HEK293 (cell line): Measurements from ENCODE around the gene CMIP.

Source experiments
- CTCF ChIA-PET: fragments of 350-600 bp; formaldehyde crosslinking; extraction: SDS; loops from one replicate; lab custom pipeline; 2021; ENCODE audit warnings: antibody characterized with exemption; lab: Yijun Ruan, JAX
- POLR2A ChIA-PET: fragments of 300-600 bp; formaldehyde crosslinking; extraction: SDS; loops from one replicate; lab custom pipeline; 2020; ENCODE audit warnings: antibody characterized with exemption, inconsistent platforms; lab: Yijun Ruan, JAX
- H3K27ac ChIP-seq: fragments of 200-500 bp; sonication (Bioruptor generic); 2 replicates; pipeline ENCODE4 v1.5.1; 2014; ENCODE audit warnings: low read depth, low read length, control low read depth, inconsistent platforms; ENCODE audit errors: extremely low read depth
- H3K36me3 ChIP-seq, 2 experiments: fragments of 200-500 bp in 1 of 2; sonication (Bioruptor generic) in 1 of 2; 1 replicate in 1 of 2; 2 replicates in 1 of 2; pipeline ENCODE4 v1.5.1; 2014 to 2017; ENCODE audit warnings: inconsistent platforms in 2 of 2, low read length in 2 of 2; ENCODE audit not compliant: control insufficient read depth in 2 of 2, insufficient read depth in 1 of 2
- H3K4me1 ChIP-seq: fragments of 200-500 bp; sonication (Bioruptor generic); 2 replicates; pipeline ENCODE4 v1.5.1; 2014; ENCODE audit warnings: mild to moderate bottlenecking, low read length, inconsistent platforms; ENCODE audit not compliant: control insufficient read depth, insufficient read depth
- H3K4me3 ChIP-seq: 2 replicates; pipeline ENCODE4 v1.5.1; 2011; ENCODE audit warnings: low read depth, mild to moderate bottlenecking, control low read depth, low read length, moderate library complexity
- H3K9me3 ChIP-seq: fragments of 200-500 bp; sonication (Bioruptor generic); 2 replicates; pipeline ENCODE4 v1.5.1; 2014; ENCODE audit warnings: low read depth, low read length, inconsistent platforms; ENCODE audit not compliant: control insufficient read depth, insufficient read depth
- BCL6B ChIP-seq: fragments of 450-650 bp; formaldehyde crosslinking; IDR thresholded peaks from 2 replicates; pipeline ENCODE4 v1.5.1; 2017; ENCODE audit warnings: missing biosample characterization, missing genetic modification characterization
- GLIS2 ChIP-seq: fragments of 450-650 bp; formaldehyde crosslinking; IDR thresholded peaks from 2 replicates; pipeline ENCODE4 v1.5.1; 2016; ENCODE audit warnings: missing biosample characterization, missing genetic modification characterization
- KLF1 ChIP-seq: fragments of 450-650 bp; formaldehyde crosslinking; IDR thresholded peaks from 2 replicates; pipeline ENCODE4 v1.5.1; 2016; ENCODE audit warnings: missing biosample characterization, missing genetic modification characterization
- KLF17 ChIP-seq: fragments of 450-650 bp; formaldehyde crosslinking; IDR thresholded peaks from 2 replicates; pipeline ENCODE4 v1.5.1; 2016; ENCODE audit warnings: missing biosample characterization, missing genetic modification characterization
- OVOL3 ChIP-seq: fragments of 450-650 bp; formaldehyde crosslinking; IDR thresholded peaks from 2 replicates; pipeline ENCODE4 v1.5.1; 2016; ENCODE audit warnings: missing biosample characterization, missing genetic modification characterization
- RBAK ChIP-seq: fragments of 450-650 bp; formaldehyde crosslinking; IDR thresholded peaks from 2 replicates; pipeline ENCODE4 v1.5.1; 2016; ENCODE audit warnings: missing biosample characterization, missing genetic modification characterization
- SP3 ChIP-seq: fragments of 450-650 bp; formaldehyde crosslinking; IDR thresholded peaks from 2 replicates; pipeline ENCODE4 v1.5.1; 2016; ENCODE audit warnings: missing biosample characterization, missing genetic modification characterization
- TSHZ1 ChIP-seq: fragments of 450-650 bp; formaldehyde crosslinking; IDR thresholded peaks from 2 replicates; pipeline ENCODE4 v1.5.1; 2016; ENCODE audit warnings: missing biosample characterization, missing genetic modification characterization, borderline replicate concordance
- WT1 ChIP-seq: fragments of 450-650 bp; formaldehyde crosslinking; IDR thresholded peaks from 2 replicates; pipeline ENCODE4 v1.5.1; 2016; ENCODE audit warnings: missing biosample characterization, missing genetic modification characterization
- ZBTB1 ChIP-seq: fragments of 450-650 bp; formaldehyde crosslinking; IDR thresholded peaks from 2 replicates; pipeline ENCODE4 v1.5.1; 2016; ENCODE audit warnings: missing biosample characterization, missing genetic modification characterization
- ZFP41 ChIP-seq: fragments of 450-650 bp; formaldehyde crosslinking; IDR thresholded peaks from 2 replicates; pipeline ENCODE4 v1.5.1; 2016; ENCODE audit warnings: missing biosample characterization, missing genetic modification characterization, borderline replicate concordance
- ZNF148 ChIP-seq: fragments of 450-650 bp; formaldehyde crosslinking; IDR thresholded peaks from 2 replicates; pipeline ENCODE4 v1.5.0; 2017; ENCODE audit warnings: missing biosample characterization, missing genetic modification characterization, borderline replicate concordance
- ZNF155 ChIP-seq: fragments of 450-650 bp; formaldehyde crosslinking; IDR thresholded peaks from 2 replicates; pipeline ENCODE4 v1.5.1; 2016; ENCODE audit warnings: missing biosample characterization, missing genetic modification characterization
- ZNF214 ChIP-seq: fragments of 450-650 bp; formaldehyde crosslinking; IDR thresholded peaks from 2 replicates; pipeline ENCODE4 v1.5.1; 2017; ENCODE audit warnings: missing biosample characterization, mild to moderate bottlenecking, missing genetic modification characterization, borderline replicate concordance
- ZNF324 ChIP-seq: fragments of 450-650 bp; formaldehyde crosslinking; IDR thresholded peaks from 2 replicates; pipeline ENCODE4 v1.5.1; 2016; ENCODE audit warnings: missing biosample characterization, missing genetic modification characterization
- ZNF362 ChIP-seq: fragments of 450-650 bp; formaldehyde crosslinking; IDR thresholded peaks from 2 replicates; pipeline ENCODE4 v1.5.1; 2016; ENCODE audit warnings: missing biosample characterization, missing genetic modification characterization
- ZNF426 ChIP-seq: fragments of 450-650 bp; formaldehyde crosslinking; IDR thresholded peaks from 2 replicates; pipeline ENCODE4 v1.5.1; 2017; ENCODE audit warnings: missing biosample characterization, missing genetic modification characterization, mild to moderate bottlenecking, inconsistent platforms, moderate library complexity
- ZNF433 ChIP-seq: fragments of 450-650 bp; formaldehyde crosslinking; IDR thresholded peaks from 2 replicates; pipeline ENCODE4 v1.5.1; 2016; ENCODE audit warnings: missing biosample characterization, missing genetic modification characterization, low read depth
- ZNF529 ChIP-seq: fragments of 450-650 bp; formaldehyde crosslinking; IDR thresholded peaks from 2 replicates; pipeline ENCODE4 v1.5.1; 2017; ENCODE audit warnings: missing genetic modification characterization, missing biosample characterization; ENCODE audit not compliant: insufficient replicate concordance
- ZNF660 ChIP-seq: fragments of 450-650 bp; IDR thresholded peaks from 2 replicates; pipeline ENCODE4 v1.5.1; 2018; ENCODE audit warnings: missing biosample characterization, mild to moderate bottlenecking, missing genetic modification characterization

CMIP gene

GRCh38 chr16:81488687-81489411, 44.2 kb downstream of the CMIP start (continued):
- TF ChIP-seq ZNF529 (tag by site-specific recombination), result no peak
- TF ChIP-seq ZNF155 (tag by site-specific recombination), result no peak
- TF ChIP-seq KLF1 (tag by site-specific recombination), result no peak

- Histone ChIP-seq H3K4me1 (peaks cover 3% of the 10 kb centered on the region; the same call in 1 of the 2 replicates), H3K27ac (no peak overlapping the region), H3K4me3 (no peak overlapping the region), H3K36me3 (no peaks in the 10 kb centered on the region), H3K9me3 (no peaks in the 10 kb centered on the region)
- ChIA-PET POLR2A (no interaction called here), CTCF (interaction anchor here (0.7 kb wide), 1 partner anchor 138 kb away, joined by 3 read pairs; no protein-coding TSS in a partner anchor)
- no peak for TF ChIP-seq WT1 (tag by site-specific recombination)
- TF ChIP-seq ZNF362, result no peak
- no peak for TF ChIP-seq ZBTB1 (tag by site-specific recombination)
- TF ChIP-seq ZNF214, result no peak
- TF ChIP-seq ZNF660 (tag by site-specific recombination), result no peak
- TF ChIP-seq ZNF324 (tag by site-specific recombination), result no peak
- TF ChIP-seq ZNF426 (tag by site-specific recombination), result no peak
- TF ChIP-seq OVOL3 (tag by site-specific recombination), result no peak
- no peak for TF ChIP-seq TSHZ1 (tag by site-specific recombination)
- TF ChIP-seq GLIS2, result no peak
- no peak for TF ChIP-seq BCL6B (tag by site-specific recombination)
- TF ChIP-seq SP3 (tag by site-specific recombination), result no peak
- no peak for TF ChIP-seq ZNF148 (tag by site-specific recombination)
- TF ChIP-seq RBAK, result no peak
- TF ChIP-seq ZFP41, result no peak
- TF ChIP-seq ZNF433 (tag by site-specific recombination), result no peak
- TF ChIP-seq KLF17 (tag by site-specific recombination), result no peak
- TF ChIP-seq ZNF529 (tag by site-specific recombination), result no peak
Observed at GRCh38 chr16:81489547-81490267, 45.1 kb downstream of the CMIP start.
